Caki2 (cell line): ENCODE results near the gene FAM110C. TPM values are rescaled to one million over a fixed set of nuclear protein-coding genes. Genes with fewer than 3 reads are reported as not detected.
"Not testable (repeated sequence)": the region's sequence is repeated elsewhere in the genome, so short reads cannot be mapped to it uniquely, and the experiment has no call there.

Experiments
- DNase-seq: peaks from one replicate; pipeline ENCODE4 v3.0.0-alpha.2; 2015; ENCODE audit warnings: low read depth
- in situ Hi-C: cut with HindIII; loops from 2 replicates; pipeline ENCODE4 v1.10.0; 2016; ENCODE audit warnings: low sequenced_read_pairs, low pct_unique_long_range_greater_than_20kb, mixed read lengths
- total RNA-seq: library from RNA; depleted of rRNA; stranded (reverse); fragments of >200 nt; shearing (Covaris generic); gene quantifications from 2 replicates; pipeline ENCODE4 v1.2.3, GENCODE V29; 2014; ENCODE audit warnings: low replicate concordance; rRNA removed

Gene FAM110C
- 4.3 and 7.7 TPM in 2 replicates for total RNA-seq

DNA sequence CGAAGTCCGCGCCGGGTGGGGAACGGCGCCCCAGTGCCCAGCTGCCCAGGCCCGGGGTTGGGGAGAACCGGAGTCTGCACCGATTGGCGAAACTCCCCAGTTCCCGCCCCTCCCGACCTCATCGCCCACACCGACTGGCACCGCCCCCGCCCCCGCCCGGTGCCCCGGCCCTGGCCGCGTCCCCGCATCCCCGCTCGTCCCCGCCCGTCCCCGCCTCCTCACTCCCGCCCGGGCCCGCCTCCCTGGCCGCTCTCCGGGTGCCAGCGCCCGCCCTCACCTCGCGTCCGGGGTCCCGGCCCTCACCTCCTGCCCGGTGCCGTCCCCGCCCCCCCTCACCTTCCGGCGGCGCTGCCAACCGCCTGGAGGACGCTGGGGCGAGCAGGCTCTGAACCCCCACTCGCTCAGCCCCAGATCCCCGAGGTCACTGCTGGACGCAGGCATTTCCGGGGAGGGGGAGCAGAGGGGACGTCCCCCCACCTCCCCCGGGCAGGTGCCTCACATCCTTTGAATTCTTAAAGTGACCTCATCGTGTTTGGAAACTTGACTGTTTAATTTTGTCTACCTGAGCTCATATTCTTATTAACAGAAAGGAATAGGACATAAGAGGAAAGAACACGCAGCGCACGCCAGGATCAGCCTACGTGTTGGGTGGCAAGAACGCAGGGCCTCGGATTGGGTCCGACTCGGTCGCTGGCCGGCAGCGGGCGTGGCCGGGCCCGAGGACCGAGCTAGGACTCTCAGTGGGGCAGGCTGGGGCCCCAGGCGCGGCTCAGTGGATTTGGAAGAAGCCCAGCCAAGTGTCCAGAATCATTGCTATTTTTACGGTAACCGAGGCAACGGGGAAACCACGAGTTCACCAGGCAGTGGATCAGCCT is at the start of gene FAM110C:
Gene FAM110C (minus strand): TSS at position 35 of the 875 bp plus-strand sequence. CDS start 120 bp downstream, outside the sequence.
- peak; percentile 88 for DNase-seq
- in situ Hi-C loops, result no loop called here

DNA sequence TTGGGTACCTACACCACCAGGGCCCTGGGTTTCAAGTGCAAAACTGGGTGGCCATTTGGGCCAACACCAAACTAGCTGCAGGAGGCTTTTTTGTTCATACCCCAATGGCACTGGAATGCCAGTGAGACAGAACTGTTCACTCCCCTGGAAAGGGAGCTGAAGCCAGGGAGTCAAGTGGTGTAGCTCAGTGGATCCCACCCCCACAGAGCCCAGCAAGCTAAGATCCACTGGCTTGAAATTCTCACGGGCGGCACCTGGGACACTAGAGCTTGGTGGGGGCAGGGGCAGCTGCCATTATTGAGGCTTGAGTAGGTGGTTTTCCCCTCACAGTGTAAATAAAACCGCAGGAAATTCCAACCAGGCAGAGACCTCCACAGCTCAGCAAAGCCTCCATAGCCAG is 46.0 kb upstream of the FAM110C start:
- in situ Hi-C loops, result no loop called here
- DNase-seq, result no peak

DNA sequence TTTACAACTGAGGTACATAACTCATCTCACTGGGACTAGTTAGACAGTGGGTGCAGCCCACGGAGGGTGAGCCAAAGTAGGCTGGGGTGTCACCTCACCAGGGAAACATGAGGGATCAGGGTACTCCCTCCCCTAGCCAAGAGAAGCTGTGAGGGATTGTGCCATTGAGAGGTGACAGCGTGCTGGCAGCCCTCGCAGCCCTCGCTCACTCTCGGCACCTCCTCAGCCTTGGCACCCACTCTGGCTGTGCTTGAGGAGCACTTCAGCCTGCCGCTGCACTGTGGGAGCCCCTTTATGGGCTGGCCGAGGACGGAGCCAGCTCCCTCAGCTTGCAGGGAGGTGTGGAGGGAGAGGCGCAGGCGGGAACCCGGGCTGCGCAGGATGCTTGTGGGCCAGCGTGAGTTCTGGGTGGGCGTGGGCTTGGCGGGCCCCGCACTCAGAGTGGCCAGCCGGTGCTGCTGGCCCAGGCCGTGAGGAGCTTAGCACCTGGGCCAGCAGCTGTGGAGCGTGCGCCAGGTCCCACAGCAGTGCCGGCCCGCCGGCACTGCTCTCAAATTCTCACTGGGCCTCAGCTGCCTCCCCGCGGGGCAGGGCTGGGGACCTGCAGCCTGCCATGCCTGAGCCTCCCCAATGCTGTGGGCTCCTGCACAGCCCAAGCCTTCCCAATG is 44.5 kb upstream of the FAM110C start:
- no peak for DNase-seq
- in situ Hi-C loops, result no loop called here

- DNase-seq, result peak; percentile 44
- in situ Hi-C loops, result no loop called here
Observed at GRCh38 chr2:85761-86160, 39.5 kb upstream of the FAM110C start.

GRCh38 chr2:84121-84520 is 37.8 kb upstream of the FAM110C start:
- no peak for DNase-seq
- in situ Hi-C loops, result no loop called here

DNA sequence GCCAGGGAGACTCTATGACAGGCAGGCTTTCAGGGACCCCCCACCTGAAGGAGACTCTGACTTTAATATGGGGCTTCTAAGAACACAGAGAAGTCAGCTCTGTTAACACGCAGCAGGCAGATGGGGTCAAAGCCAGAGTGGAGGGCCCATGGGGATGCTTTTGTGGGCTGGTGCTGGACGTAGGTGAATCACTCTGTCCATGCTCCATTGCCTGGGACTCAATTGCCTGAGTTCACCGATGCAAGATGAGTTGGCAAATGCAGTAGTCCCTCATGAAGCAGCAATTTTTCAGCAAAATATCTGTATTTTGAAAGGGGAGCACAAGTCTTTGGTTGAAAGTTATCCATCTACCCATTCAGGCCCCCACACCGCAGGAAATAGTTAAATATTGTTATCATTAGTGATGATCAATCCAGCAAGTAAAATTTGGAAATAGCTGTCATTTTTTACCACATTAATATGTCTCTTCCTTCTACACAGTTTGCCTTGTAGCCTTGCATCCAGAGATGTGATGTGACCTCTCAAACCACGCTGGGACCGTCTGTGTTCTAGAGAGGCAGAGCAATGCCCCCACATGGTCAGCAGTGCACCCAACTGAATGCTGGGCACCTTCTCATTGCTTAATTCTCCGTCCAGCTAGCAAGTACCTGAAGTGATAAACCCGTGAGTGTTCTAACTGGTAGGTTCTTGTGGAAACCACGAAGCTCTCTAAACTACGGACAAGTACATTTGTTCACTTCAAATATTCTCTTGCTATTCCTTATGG is 34.8 kb upstream of the FAM110C start:
- in situ Hi-C loops, result no loop called here
- DNase-seq, result peak; percentile 17

DNA sequence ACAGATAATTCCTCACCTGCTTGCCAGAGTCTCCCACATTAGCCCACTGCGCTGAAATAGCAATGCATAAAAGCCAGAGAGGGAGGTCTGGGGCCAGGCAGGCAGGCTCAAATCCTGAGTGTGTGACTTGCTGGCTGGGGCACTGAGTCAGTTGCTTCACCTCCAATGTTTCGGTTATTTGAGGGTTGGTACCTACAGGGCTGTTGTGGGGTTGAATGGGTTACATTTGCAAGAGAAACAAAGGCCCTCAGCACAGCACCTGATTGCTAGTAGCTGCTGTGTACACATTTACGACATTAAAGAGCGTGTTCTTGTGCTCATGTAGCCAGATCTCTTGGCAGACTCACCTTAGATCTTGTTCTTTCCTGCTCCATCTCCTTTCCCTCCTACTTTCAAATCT is 34.1 kb upstream of the FAM110C start:
- DNase-seq, result no peak
- in situ Hi-C loops, result no loop called here

DNA sequence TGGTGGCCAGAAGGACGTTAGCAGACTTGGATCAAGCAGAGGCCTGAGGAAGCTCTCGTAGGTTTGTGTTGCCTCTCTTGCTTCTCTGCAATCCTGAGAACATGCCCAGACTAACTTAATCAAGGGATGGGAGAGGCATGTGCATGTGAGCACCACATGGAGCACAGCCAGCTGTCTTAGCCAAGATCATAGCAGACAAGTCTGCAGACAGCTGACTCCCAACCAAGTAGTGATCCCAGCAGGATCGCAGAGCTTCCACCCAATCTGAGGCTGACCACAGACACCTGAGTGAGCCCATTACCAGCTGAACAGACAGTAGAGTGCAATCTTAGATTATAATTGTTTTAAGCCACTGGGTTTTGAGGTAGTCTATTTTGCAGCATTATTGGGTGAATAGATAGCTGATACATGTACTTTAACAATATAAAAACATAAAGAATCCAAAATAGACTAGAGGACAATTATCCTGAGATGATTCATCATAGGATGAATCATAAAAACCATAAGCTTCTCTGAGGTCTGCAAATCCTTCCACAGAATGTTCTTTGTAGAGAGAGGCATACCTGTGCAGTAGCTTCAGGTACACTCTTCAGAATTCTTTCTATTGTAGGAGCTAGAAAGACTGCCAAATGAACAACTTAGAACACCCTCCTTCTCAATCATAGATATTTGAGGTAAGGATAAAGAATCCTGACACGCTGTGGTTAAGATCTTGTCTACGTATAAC is 25.2 kb upstream of the FAM110C start:
- in situ Hi-C loops, result no loop called here
- no peak for DNase-seq

DNA sequence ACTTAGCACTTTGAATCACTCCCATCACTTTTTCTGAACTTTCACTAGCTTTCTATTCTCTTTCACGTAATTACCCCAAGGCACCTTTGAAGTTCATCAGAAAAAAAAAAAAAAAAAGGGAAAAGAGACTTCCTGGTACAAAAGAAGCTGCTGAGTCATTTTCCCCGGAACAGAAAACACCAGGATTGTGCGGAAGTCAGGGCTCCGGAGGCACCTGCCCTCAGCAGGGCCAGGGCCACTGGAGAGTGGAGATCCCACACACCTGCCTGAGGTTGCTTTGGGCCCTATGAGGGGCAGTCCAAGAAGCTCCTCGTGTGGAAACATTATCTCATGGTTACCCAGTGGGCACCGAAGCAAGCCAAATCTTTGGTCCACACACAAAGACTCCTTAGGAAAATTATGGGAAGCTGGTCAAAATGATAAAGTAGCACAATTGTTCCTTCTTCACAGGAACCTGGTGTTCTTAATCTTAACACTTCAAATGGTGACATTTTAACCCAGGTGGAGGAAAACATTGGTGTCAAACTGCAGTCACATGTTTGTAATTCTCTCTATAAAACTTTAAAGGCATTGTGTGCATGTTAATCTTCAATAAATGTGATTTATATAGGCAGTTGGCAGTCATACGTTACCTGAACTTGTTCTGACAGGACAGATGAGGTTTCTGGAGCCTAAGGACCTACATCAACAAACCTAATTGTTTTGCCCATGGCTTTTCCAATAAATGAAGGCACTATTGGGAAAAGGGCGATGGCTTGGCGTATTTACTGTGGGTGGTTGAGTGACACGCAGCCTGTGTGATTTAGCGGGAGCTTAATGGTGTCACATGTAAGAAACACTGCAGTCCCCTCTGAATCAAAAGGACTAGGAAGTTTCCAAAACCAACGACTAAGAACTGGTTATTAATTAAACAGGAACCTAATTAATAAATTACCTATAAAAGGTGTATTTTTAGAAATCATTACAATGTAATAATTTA is 23.4 kb upstream of the FAM110C start:
- in situ Hi-C loops, result no loop called here
- peak; percentile 47 for DNase-seq

GRCh38 chr2:68637-69036 is 22.3 kb upstream of the FAM110C start:
- in situ Hi-C loops, DNase-seq: not testable (repeated sequence)

DNA sequence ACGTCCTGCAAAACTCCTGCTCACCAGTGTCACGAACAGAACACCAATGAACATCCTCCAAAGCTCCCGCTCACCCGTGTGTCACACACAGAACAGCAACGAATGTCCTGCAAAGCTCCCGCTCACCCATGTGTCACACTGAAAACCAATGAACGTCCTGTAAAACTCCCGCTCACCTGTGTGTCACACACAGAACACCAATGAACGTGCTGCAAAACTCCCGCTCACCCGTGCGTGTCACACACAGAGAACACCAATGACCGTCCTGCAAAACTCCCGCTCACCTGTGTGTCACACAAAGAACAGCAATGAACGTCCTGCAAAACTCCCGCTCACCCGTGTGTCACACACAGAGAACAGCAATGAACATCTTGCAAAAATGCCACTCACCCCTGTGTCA is 20.5 kb upstream of the FAM110C start:
- no peak for DNase-seq
- in situ Hi-C loops, result no loop called here

DNA sequence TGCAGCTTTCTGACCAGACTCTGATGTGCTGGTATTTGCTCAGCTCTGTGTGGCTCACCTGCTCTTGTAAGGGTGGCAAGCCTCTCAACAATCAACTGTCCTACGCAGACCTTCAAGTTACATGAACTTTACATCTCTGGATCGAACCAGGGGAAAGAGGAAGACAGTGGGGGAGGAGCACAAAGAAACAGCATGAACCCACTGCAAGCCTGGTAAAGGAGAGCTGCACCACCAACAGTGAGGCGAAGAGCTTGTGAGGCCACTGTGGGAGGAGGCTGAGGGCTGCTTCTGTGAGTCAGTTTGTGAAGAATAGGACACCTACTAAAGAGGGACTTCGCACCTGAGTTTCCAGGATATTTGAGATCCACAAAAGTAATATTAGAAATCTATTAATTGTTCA is 18.8 kb upstream of the FAM110C start:
- no peak for DNase-seq
- in situ Hi-C loops, result no loop called here

DNA sequence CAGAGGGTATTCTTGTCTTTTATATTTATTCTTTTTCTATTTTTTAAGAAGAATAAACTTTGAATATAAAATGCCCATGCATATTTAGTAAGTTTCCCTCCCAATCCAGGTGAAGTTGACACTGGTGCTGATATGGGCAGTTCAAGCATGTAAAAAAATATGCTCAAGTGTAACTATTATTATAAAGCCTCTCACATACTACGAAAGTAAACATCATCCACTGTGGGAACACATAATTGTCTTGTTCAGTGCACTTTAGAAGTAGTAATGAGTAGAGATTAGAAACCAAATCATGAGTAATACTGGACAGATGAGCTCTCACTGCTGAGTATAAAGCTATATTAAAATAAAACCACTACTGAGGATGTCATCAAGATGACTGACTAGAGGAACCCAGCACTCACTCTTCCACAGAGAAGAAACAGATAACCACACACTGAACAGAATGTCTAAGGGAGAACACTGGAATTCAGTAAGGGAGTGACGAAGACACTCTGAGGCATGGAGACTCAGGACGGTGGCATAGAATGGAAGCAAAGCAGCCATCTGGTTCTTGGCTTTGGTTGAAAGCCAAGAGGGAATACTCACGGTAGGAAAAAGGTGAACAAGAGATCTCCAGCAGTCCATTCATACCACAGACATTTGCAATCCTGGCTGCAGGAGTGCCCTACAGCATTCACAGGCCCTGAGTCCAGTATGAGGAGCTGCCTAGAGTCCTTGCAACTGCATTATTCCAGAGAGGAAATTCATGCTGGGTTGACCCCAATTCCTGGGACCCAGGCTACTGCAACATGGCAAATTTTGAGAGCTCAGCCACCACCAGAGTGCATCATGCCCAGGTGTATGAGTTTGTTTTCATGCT is 9.5 kb upstream of the FAM110C start:
- in situ Hi-C loops, result no loop called here
- DNase-seq, result no peak

- in situ Hi-C loops, result no loop called here
- no peak for DNase-seq
Observed at GRCh38 chr2:51613-52012, 5.3 kb upstream of the FAM110C start.

DNA sequence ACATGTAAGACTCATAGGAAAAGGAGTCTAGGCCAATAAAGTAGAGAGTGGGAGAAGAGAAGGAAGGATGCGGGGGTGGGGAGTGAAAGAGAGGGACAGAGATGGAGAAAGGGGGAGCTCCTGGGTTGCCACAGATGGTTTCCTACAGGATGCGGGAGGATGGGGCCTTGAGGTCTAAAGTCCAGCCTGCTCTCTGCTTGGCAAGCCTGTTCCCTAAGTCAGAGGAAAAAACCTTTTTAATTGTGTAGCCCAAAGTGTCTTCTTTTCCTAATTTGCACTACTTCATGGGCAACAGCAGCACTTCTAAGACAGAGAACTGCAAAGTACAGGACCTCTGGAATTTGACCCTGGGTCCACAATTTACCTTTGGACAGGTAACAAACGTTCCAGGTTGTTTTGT is 1.4 kb upstream of the FAM110C start:
- in situ Hi-C loops, result no loop called here
- DNase-seq, result no peak

DNA sequence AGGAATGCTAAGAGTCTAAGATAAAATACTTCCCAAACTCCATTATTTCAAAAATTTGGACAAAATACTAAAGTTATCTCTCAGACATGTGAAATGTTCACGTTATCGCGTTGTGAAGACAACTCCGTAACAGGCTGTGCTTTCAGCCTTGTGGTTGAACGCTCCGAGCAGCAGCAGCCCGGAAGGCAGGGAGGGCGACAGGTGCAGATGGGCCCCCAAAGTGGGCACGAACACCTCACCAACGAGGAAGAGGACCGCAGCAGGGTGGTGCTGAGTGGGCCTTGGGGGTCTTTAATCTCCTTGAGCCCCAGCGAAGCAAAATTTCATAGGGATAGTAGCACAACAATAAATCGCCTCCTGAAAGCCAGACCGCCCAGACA is 1.0 kb upstream of the FAM110C start:
- in situ Hi-C loops, result no loop called here
- DNase-seq, result no peak

- in situ Hi-C loops, result no loop called here
- DNase-seq, result peak; percentile 47
Observed at GRCh38 chr2:46131-46470, 204 bp downstream of the FAM110C start.
